ENCODE data around the gene CCR9.

Gene CCR9

DNA sequence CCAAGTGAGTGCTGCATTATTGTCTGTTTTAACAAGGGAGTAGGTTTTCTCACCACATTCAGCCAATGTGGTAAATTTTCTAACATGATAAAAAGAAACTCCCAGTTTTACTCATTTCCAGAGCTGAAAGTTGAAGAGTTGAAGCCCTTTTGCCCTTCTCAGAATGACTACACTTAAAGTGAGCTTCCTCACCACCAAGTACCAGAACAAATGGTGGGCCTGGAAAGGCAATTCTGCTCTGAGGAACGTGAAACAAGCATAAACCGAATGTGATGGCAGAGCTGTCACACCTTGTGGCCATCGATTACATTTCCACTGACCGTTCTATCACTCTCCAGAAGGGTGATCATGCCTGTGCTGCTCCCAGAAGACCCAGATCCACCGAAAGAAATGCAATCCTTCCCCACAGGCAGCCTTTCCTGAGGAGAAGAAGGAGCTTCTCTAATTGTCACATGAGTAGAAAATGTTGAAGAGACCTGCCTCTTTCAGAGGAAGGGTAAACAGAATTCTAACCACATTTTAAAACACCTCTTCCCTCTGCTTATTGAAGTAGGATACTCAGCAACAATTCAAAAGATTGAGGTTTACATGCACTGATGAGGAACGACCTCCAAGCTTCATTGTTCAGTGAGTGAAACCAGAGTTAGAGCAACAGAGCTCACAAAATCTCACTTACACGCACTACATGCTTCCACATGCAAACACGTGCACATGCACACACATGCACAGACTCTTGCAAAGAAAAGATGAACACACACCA, 21.4 kb upstream of the CCR9 start:
- no peak overlapping the region for H3K4me3 ChIP-seq (ENCODE audit: low read depth, low read length)
- TF ChIP-seq CTCF (IDR thresholded peaks at IDR 0.05; ENCODE audit: control insufficient read depth, extremely low read depth, insufficient read depth), result no peak
- no peak for DNase-seq (ENCODE audit: low read depth)

DNA sequence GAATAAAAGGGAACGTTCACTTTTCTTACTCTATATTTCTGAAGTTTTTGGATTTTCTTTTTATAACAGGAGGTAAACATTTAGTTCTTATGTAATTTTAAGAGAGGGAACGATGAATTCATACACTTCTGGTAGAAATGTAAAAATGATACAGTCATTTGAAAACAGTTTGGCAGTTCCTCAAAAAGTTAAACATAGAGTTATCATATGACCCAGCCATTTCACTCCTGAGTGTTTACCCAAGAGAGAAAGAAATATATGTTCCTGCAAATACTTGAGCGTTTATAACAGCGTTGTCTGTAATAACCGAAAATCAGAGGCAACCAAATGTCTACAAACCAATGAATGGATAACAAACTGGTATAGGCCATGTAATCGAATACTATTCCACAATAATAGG, 20.8 kb upstream of the CCR9 start:
- no peak overlapping the region for H3K4me3 ChIP-seq (ENCODE audit: low read depth, low read length)
- no peak for TF ChIP-seq CTCF (IDR thresholded peaks at IDR 0.05; ENCODE audit: control insufficient read depth, extremely low read depth, insufficient read depth)
- no peak for DNase-seq (ENCODE audit: low read depth)

GRCh38 chr3:45868213-45868612, 18.1 kb upstream of the CCR9 start:
- peak; percentile 54 for DNase-seq (ENCODE audit: low read depth)
- H3K4me3 ChIP-seq (ENCODE audit: low read depth, low read length), result no peak overlapping the region
- no peak for TF ChIP-seq CTCF (IDR thresholded peaks at IDR 0.05; ENCODE audit: control insufficient read depth, extremely low read depth, insufficient read depth)

DNA sequence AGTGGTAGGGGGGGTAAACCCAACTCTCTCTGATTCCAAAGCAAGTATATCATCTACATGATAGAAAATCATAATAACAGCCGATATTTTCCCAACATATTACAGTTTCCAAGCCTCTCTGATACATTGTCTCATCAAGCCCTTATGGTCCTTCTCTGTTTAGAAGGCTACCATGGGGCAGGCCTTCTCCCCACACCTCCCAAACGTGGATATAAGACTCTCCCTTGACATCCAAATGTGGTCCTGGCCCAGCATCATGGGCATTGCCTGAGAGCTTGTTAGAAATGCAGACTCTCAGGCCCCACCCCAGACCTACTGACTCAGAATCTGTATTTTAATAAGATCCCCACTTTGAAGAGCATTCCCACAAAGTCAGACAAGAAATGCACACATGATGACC, 17.7 kb upstream of the CCR9 start:
- no peak overlapping the region for H3K4me3 ChIP-seq (ENCODE audit: low read depth, low read length)
- DNase-seq (ENCODE audit: low read depth), result no peak
- TF ChIP-seq CTCF (IDR thresholded peaks at IDR 0.05; ENCODE audit: control insufficient read depth, extremely low read depth, insufficient read depth), result no peak

GRCh38 chr3:45869638-45870037, 16.7 kb upstream of the CCR9 start:
- H3K4me3 ChIP-seq (ENCODE audit: low read depth, low read length), result no peak overlapping the region
- TF ChIP-seq CTCF (IDR thresholded peaks at IDR 0.05; ENCODE audit: control insufficient read depth, extremely low read depth, insufficient read depth), result no peak
- no peak for DNase-seq (ENCODE audit: low read depth)

DNA sequence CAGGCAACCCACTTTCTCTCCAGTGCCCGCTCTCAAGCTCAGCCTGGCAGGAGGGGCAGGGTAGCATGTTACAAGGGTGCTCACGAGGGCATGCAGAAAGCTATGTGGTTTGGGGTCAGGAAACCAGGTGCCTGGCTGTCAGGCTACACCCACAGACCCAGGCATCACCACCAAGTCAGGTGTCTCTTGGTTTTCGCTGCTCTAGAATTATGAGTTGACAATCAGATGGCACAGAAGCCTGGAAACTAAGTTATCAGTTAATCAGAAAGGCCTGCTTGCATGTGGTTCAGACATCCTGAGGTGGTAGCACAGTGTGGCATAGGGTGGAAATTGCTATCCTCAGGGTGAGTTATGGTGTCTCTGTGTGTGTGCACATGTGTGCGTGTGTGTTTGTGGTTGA, 16.2 kb upstream of the CCR9 start:
- no peak overlapping the region for H3K4me3 ChIP-seq (ENCODE audit: low read depth, low read length)
- TF ChIP-seq CTCF (IDR thresholded peaks at IDR 0.05; ENCODE audit: control insufficient read depth, extremely low read depth, insufficient read depth), result no peak
- no peak for DNase-seq (ENCODE audit: low read depth)

GRCh38 chr3:45871780-45872179, 14.6 kb upstream of the CCR9 start:
- TF ChIP-seq CTCF (IDR thresholded peaks at IDR 0.05; ENCODE audit: control insufficient read depth, extremely low read depth, insufficient read depth), result no peak
- no peak overlapping the region for H3K4me3 ChIP-seq (ENCODE audit: low read depth, low read length)

More at GRCh38 chr3:45871780-45872179, 14.6 kb upstream of the CCR9 start:
- DNase-seq (ENCODE audit: low read depth), result no peak
